Esophagus squamous epithelium (tissue), 5 donors: ENCODE results near the gene RIPK3. TPM values are rescaled to one million over a fixed set of nuclear protein-coding genes. Genes with fewer than 3 reads are reported as not detected.

Source experiments
- DNase-seq: peaks from one replicate; lab custom pipeline; 2025; lab: John Stamatoyannopoulos, UW
- H3K27ac ChIP-seq, 4 donors: fragments of 200-600 bp; sonication (generic); one replicate each; pipeline ENCODE4 v1.5.1; 2016 to 2019; ENCODE audit warnings: mild to moderate bottlenecking in 1 of 4
- H3K27me3 ChIP-seq, 4 donors: fragments of 200-600 bp; sonication (generic); 1 replicate in 3 of 4; 2 replicates in 1 of 4; pipeline versions ENCODE4 v1.5.1 to v1.6.0; 2017 to 2021; ENCODE audit warnings: antibody characterized with exemption in 1 of 4
- H3K36me3 ChIP-seq, 3 donors: fragments of 200-600 bp; sonication (generic); one replicate each; pipeline ENCODE4 v1.5.1; 2016 to 2019
- H3K4me1 ChIP-seq, 3 donors: fragments of 200-600 bp; sonication (generic); one replicate each; pipeline ENCODE4 v1.5.1; 2017 to 2019
- H3K4me3 ChIP-seq, 4 donors: fragments of 200-600 bp; sonication (generic); 1 replicate in 3 of 4; 2 replicates in 1 of 4; pipeline ENCODE4 v1.5.1; 2016 to 2019; ENCODE audit warnings: mild to moderate bottlenecking in 2 of 4, moderate library complexity in 1 of 4
- H3K9me3 ChIP-seq, 3 donors: fragments of 200-600 bp; sonication (generic); one replicate each; pipeline ENCODE4 v1.5.1; 2016 to 2019
- POLR2A ChIP-seq, 4 donors: fragments of 450-650 bp; IDR thresholded peaks; one replicate each; pipeline ENCODE4 v1.6.1; 2017; ENCODE audit warnings: antibody characterized with exemption in 4 of 4, mild to moderate bottlenecking in 4 of 4, moderate library complexity in 3 of 4
- WGBS, 2 donors: methylation state at CpG; one replicate each; pipeline ENCODE4 v1.1.5; 2018; 5-methylcytosine and 5-hydroxymethylcytosine counted together
- intact Hi-C: fragments of 100-400 bp; cut with DNase I; formaldehyde crosslinking; loops from one replicate; pipeline ENCODE4 v1.15.0; 2022
- total RNA-seq, 4 donors: library from RNA; depleted of rRNA; stranded (reverse); fragments of >200 nt; gene quantifications; one replicate each; pipeline ENCODE4 v1.1.0, GENCODE V29; 2016
- TF ChIP-seq, protein P1 (sequence below), 6 experiments: fragments of 450-650 bp in 4 of 6; fragments of 200-600 bp in 2 of 6; sonication (generic) in 2 of 6; IDR thresholded peaks; one replicate each; pipeline ENCODE4 v1.5.1; 2016 to 2019; ENCODE audit warnings: antibody characterized with exemption in 6 of 6, mild to moderate bottlenecking in 4 of 6, moderate library complexity in 4 of 6
- donor health status: DM: yes; HTN: yes; CAD: no.

The RIPK3 gene
- total RNA-seq, 4 donors from 2014 or later: 10.3 to 21.4 (median 12.7) TPM

DNA sequence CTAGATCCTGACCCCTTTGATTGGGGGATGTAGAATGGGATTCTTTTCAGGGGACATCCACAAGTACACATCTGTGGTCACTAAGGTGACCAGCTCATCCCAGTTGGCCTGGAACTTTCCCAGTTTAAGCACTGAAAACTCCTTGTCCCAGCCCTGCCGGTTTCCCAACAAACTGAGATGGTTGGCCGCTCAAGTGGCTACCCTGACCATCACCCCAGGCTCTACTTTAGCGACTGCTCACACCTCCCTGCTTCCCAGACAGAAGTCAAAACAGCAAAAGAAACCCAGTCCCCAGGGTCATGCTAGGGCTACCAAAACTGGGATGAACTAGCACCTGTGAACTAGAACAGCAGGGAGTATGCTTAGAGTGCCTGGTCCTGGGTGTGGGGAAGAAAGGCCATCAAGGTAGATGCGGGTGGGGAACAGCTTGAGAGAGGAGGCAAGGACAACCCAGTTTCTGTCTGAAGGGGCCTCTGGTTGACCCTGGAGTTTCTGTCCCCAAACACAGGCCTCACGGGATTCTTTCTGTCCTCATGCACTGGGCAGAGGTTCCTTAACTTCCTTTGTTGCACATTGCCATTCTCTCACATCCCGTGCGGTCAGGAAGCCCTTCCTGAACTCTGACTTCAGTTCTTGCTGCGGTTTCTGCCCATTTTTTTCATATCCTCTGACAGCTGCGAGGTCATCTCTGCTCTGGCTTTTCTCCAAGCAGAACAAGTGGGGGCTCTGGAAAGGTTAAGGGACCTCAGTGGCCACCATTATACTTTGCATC lies 26.9 kb downstream of the RIPK3 start:
- TF ChIP-seq POLR2A (IDR thresholded peaks at IDR 0.05): peak in 1 of 4 donors; percentile 8
- TF ChIP-seq, protein P1, sequence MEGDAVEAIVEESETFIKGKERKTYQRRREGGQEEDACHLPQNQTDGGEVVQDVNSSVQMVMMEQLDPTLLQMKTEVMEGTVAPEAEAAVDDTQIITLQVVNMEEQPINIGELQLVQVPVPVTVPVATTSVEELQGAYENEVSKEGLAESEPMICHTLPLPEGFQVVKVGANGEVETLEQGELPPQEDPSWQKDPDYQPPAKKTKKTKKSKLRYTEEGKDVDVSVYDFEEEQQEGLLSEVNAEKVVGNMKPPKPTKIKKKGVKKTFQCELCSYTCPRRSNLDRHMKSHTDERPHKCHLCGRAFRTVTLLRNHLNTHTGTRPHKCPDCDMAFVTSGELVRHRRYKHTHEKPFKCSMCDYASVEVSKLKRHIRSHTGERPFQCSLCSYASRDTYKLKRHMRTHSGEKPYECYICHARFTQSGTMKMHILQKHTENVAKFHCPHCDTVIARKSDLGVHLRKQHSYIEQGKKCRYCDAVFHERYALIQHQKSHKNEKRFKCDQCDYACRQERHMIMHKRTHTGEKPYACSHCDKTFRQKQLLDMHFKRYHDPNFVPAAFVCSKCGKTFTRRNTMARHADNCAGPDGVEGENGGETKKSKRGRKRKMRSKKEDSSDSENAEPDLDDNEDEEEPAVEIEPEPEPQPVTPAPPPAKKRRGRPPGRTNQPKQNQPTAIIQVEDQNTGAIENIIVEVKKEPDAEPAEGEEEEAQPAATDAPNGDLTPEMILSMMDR (IDR thresholded peaks at IDR 0.05): no peak
- H3K4me1 ChIP-seq: peaks cover 79 to 99% (median 91%) of the 10 kb centered on the region in 3 donors
- H3K36me3 ChIP-seq: peaks cover 0 to 1% (median 0%) of the 10 kb centered on the region in 3 donors
- H3K27me3 ChIP-seq: peaks cover 0 to 16% (median 0%) of the 10 kb centered on the region in 4 donors
- H3K4me3 ChIP-seq: peak overlapping the region in 2 of 4 donors; percentile 69 to 84
- peak overlapping the region; percentile 92 to 97 (median 95) for H3K27ac ChIP-seq
- WGBS, 2 donors: 64 to 70% methylated on average over 7 to 9 of the region's 9 CpGs
- H3K9me3 ChIP-seq: no peaks in the 10 kb centered on the region
- intact Hi-C loops: no loop called here
- DNase-seq: no peak

DNA sequence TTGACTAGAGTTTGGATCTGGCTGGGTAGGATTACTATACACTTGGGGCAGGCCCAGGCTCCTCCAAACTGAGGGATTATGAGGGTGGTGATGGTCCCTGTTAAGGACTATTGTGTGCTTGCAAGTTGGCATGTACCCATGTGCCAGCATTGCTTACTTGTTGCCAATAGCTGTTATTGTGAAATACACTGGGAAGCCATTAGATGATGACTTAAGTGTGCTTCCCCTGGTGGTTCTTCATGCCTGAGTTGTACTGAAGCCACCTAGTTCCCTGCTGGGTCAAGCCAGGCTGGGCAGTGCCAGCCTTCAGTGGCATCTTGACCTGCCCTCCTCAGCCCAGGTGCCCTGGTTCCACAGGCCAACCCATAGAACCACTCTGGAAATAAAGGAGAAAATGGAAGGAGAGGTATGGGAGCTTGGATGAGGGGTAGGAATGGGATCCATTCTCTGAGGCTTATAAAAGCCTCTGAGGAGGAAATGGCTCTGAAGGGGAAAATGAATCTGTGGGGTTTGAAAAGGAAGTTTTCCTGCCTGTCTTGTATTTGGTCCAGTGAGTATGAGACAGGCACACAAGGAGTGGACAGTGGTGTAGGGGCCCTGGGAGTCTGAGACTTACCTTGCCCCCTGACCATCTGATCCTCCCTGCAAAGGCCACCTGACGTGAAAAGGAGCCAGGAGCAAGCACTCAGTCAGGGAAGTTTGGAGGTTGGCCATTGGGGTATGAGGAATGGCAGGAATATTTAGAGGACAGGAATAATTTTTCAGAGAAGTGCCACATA lies 27.8 kb downstream of the RIPK3 start:
- DNase-seq: no peak
- H3K27ac ChIP-seq: peak overlapping the region; percentile 92 to 97 (median 95)
- WGBS, 2 donors: 50 to 78% methylated on average over 1 of the region's 1 CpG
- H3K27me3 ChIP-seq: peaks cover 0 to 10% (median 0%) of the 10 kb centered on the region in 4 donors
- peaks cover 81 to 97% (median 86%) of the 10 kb centered on the region in 3 donors for H3K4me1 ChIP-seq
- H3K9me3 ChIP-seq: no peaks in the 10 kb centered on the region
- TF ChIP-seq, protein P1 (IDR thresholded peaks at IDR 0.05): peak in 2 of 6 experiments; percentile 8 to 29
- TF ChIP-seq POLR2A (IDR thresholded peaks at IDR 0.05): no peak
- intact Hi-C loops: no loop called here
- peaks cover 0 to 10% (median 0%) of the 10 kb centered on the region in 3 donors for H3K36me3 ChIP-seq
- H3K4me3 ChIP-seq: peak overlapping the region; percentile 46 to 84 (median 62)

DNA sequence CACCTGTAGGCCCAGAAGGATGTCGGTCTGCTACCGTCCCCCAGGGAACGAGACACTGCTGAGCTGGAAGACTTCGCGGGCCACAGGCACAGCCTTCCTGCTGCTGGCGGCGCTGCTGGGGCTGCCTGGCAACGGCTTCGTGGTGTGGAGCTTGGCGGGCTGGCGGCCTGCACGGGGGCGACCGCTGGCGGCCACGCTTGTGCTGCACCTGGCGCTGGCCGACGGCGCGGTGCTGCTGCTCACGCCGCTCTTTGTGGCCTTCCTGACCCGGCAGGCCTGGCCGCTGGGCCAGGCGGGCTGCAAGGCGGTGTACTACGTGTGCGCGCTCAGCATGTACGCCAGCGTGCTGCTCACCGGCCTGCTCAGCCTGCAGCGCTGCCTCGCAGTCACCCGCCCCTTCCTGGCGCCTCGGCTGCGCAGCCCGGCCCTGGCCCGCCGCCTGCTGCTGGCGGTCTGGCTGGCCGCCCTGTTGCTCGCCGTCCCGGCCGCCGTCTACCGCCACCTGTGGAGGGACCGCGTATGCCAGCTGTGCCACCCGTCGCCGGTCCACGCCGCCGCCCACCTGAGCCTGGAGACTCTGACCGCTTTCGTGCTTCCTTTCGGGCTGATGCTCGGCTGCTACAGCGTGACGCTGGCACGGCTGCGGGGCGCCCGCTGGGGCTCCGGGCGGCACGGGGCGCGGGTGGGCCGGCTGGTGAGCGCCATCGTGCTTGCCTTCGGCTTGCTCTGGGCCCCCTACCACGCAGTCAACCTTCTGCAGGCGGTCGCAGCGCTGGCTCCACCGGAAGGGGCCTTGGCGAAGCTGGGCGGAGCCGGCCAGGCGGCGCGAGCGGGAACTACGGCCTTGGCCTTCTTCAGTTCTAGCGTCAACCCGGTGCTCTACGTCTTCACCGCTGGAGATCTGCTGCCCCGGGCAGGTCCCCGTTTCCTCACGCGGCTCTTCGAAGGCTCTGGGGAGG lies 28.9 kb downstream of the RIPK3 start, which contains the start of gene LTB4R:
LTB4R (plus strand) TSS at position 857 of the 959 bp plus-strand sequence. CDS start 4,150 bp downstream, outside the sequence.
- Histone ChIP-seq H3K4me1 (peaks cover 71 to 86% (median 75%) of the 10 kb centered on the region in 3 donors), H3K27me3 (no peaks in the 10 kb centered on the region), H3K27ac (peak within 1 kb of the TSS; percentile 92 to 97 (median 95)), H3K9me3 (no peaks in the 10 kb centered on the region), H3K4me3 (peak within 1 kb of the TSS; percentile 46 to 84 (median 62)), H3K36me3 (peaks cover 0 to 21% (median 5%) of the 10 kb centered on the region in 3 donors)
- intact Hi-C loops: no loop called here
- WGBS, 2 donors: 0% methylated on average over 20 of the region's 99 CpGs; no CpG with 5 or more reads in 1 of the 2 donors
- TF ChIP-seq POLR2A (IDR thresholded peaks at IDR 0.05): peak in 1 of 4 donors; percentile 54
- TF ChIP-seq, protein P1 (IDR thresholded peaks at IDR 0.05): peak in 5 of 6 experiments; percentile 2 to 57 (median 34)
- DNase-seq: no peak

DNA sequence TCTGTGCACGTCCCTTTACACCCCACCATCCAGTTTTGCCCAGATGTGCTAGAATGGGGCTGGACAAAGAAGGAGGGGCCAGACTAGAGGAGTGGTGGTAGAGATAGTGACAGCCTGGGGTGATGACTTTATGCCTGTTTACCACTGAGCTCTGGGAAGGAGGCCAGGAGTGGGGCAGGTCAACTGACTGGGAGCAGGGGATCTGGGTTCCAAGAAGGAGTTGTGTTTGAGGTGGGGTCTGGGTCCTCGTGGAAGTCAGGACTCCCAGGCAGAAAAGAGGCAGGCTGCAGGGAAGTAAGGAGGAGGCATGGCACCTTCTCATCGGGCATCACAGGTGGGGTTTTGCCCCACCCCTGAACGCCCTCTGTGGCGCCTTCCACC lies 29.5 kb downstream of the RIPK3 start:
- peaks cover 0 to 28% (median 12%) of the 10 kb centered on the region in 3 donors for H3K36me3 ChIP-seq
- H3K4me3 ChIP-seq: peak overlapping the region; percentile 46 to 84 (median 62)
- H3K27ac ChIP-seq: peak overlapping the region; percentile 92 to 97 (median 95)
- DNase-seq: no peak
- WGBS, 2 donors: 3 to 30% methylated on average over 2 to 3 of the region's 5 CpGs
- TF ChIP-seq, protein P1 (IDR thresholded peaks at IDR 0.05): no peak
- TF ChIP-seq POLR2A (IDR thresholded peaks at IDR 0.05): no peak
- intact Hi-C loops: no loop called here
- H3K4me1 ChIP-seq: peaks cover 66 to 79% (median 68%) of the 10 kb centered on the region in 3 donors
- H3K27me3 ChIP-seq: no peaks in the 10 kb centered on the region
- no peaks in the 10 kb centered on the region for H3K9me3 ChIP-seq
